Measurements from ENCODE around the gene CNOT10. TPM values are rescaled to one million over a fixed set of nuclear protein-coding genes. Genes with fewer than 3 reads are reported as not detected.
A peak's percentile ranks its signal among the peaks of the same experiment; 100 is the strongest.

CNOT10 gene
- total and polyA plus RNA-seq, 2 donors (not counting 1 experiment from before 2014, with no cell fraction given) = 22.6 to 69.0 TPM

- CTCF ChIA-PET = no interaction called here
- Histone ChIP-seq H3K9ac (ENCODE audit: low read length) (peak within 1 kb of the TSS; percentile 47), H3K4me3 (ENCODE audit: control extremely low read depth in 1 of 5, extremely low read depth in 1 of 5, insufficient read depth in 1 of 5, low read depth in 2 of 5, low read length in 4 of 5) (peak within 1 kb of the TSS in 4 of 5 experiments; percentile 28 to 46 (median 44)), H3K4me1 (ENCODE audit: control insufficient read depth in 2 of 2, insufficient read depth in 2 of 2, low read length in 2 of 2) (peaks cover 14 to 23% of the 10 kb centered on the region in 2 donors), H2AFZ (ENCODE audit: insufficient read depth, low read depth, low read length, poor library complexity, severe bottlenecking) (peak within 1 kb of the TSS; percentile 22), H3K79me2 (ENCODE audit: control insufficient read depth, insufficient read depth, low read length) (no peaks in the 10 kb centered on the region), H3K9me3 (ENCODE audit: control extremely low read depth in 1 of 3, control insufficient read depth in 2 of 3, insufficient read depth in 1 of 3, low read length in 2 of 3) (no peaks in the 10 kb centered on the region), H3K27me3 (replicated peaks in 1 of 4; ENCODE audit: control extremely low read depth in 1 of 4, control insufficient read depth in 3 of 4, insufficient read depth in 4 of 4, low read length in 3 of 4) (peaks cover 0 to 33% (median 16%) of the 10 kb centered on the region in 4 experiments), H3K27ac (ENCODE audit: low read length in 2 of 2) (no peak within 1 kb of the TSS), H3K4me2 (replicated peaks; ENCODE audit: low read depth, low read length, poor library complexity, severe bottlenecking) (peak within 1 kb of the TSS; percentile 79), H4K20me1 (ENCODE audit: control insufficient read depth, insufficient read depth, low read length, poor library complexity, severe bottlenecking) (no peaks in the 10 kb centered on the region), H3K36me3 (replicated peaks in 1 of 2; ENCODE audit: control extremely low read depth in 1 of 2, control insufficient read depth in 1 of 2, extremely low read depth in 1 of 2, insufficient read depth in 2 of 2, low read length in 1 of 2) (no peaks in the 10 kb centered on the region)
- 3% methylated on average over 57 of the region's 59 CpGs for WGBS (ENCODE audit: insufficient coverage)
- Mint-ChIP-seq H3K27ac (no peak within 1 kb of the TSS), H3K9me3 (ENCODE audit: insufficient read depth) (no peaks in the 10 kb centered on the region), H3K4me1 (peaks cover 30% of the 10 kb centered on the region), H3K27me3 (peaks cover 41% of the 10 kb centered on the region), H3K4me3 (peak within 1 kb of the TSS; percentile 77)
- POLR2A ChIA-PET = no interaction called here
- peak; percentile 34 for DNase-seq
- TF ChIP-seq EZH2 (IDR thresholded peaks at IDR 0.05; ENCODE audit: borderline replicate concordance, insufficient read depth, low read depth, low read length, poor library complexity, severe bottlenecking) = no peak
- TF ChIP-seq, protein P1, sequence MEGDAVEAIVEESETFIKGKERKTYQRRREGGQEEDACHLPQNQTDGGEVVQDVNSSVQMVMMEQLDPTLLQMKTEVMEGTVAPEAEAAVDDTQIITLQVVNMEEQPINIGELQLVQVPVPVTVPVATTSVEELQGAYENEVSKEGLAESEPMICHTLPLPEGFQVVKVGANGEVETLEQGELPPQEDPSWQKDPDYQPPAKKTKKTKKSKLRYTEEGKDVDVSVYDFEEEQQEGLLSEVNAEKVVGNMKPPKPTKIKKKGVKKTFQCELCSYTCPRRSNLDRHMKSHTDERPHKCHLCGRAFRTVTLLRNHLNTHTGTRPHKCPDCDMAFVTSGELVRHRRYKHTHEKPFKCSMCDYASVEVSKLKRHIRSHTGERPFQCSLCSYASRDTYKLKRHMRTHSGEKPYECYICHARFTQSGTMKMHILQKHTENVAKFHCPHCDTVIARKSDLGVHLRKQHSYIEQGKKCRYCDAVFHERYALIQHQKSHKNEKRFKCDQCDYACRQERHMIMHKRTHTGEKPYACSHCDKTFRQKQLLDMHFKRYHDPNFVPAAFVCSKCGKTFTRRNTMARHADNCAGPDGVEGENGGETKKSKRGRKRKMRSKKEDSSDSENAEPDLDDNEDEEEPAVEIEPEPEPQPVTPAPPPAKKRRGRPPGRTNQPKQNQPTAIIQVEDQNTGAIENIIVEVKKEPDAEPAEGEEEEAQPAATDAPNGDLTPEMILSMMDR (IDR thresholded peaks at IDR 0.05) = no peak
- no peak for ATAC-seq (ENCODE audit: low read depth)
- intact Hi-C loops (cut with micrococcal nuclease) = no loop called here
Observed at GRCh38 chr3:32817558-32818228, 132.7 kb downstream of the CNOT10 start, which contains the start of gene TRIM71. TSS of gene TRIM71 (plus strand) at chr3:32817997. CDS start at chr3:32818081, 84 bp downstream.

DNA sequence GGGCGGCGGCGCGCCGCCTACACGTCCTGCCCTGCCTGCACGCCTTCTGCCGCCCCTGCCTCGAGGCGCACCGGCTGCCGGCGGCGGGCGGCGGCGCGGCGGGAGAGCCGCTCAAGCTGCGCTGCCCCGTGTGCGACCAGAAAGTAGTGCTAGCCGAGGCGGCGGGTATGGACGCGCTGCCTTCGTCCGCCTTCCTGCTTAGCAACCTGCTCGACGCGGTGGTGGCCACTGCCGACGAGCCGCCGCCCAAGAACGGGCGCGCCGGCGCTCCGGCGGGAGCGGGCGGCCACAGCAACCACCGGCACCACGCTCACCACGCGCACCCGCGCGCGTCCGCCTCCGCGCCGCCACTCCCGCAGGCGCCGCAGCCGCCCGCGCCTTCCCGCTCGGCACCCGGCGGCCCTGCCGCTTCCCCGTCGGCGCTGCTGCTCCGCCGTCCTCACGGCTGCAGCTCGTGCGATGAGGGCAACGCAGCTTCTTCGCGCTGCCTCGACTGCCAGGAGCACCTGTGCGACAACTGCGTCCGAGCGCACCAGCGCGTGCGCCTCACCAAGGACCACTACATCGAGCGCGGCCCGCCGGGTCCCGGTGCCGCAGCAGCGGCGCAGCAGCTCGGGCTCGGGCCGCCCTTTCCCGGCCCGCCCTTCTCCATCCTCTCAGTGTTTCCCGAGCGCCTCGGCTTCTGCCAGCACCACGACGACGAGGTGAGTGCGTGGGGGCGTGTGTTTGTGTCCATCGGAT, 133.4 kb downstream of the CNOT10 start:
- H3K27ac Mint-ChIP-seq = no peak overlapping the region
- POLR2A ChIA-PET = no interaction called here
- DNase-seq = peak; percentile 29
- Histone ChIP-seq H3K9me3 (ENCODE audit: control extremely low read depth in 1 of 3, control insufficient read depth in 2 of 3, insufficient read depth in 1 of 3, low read length in 2 of 3) (no peaks in the 10 kb centered on the region), H3K4me1 (ENCODE audit: control insufficient read depth in 2 of 2, insufficient read depth in 2 of 2, low read length in 2 of 2) (peaks cover 14 to 23% of the 10 kb centered on the region in 2 donors), H2AFZ (ENCODE audit: insufficient read depth, low read depth, low read length, poor library complexity, severe bottlenecking) (no peak overlapping the region), H3K27me3 (replicated peaks in 1 of 4; ENCODE audit: control extremely low read depth in 1 of 4, control insufficient read depth in 3 of 4, insufficient read depth in 4 of 4, low read length in 3 of 4) (peaks cover 0 to 33% (median 16%) of the 10 kb centered on the region in 4 experiments), H3K9ac (ENCODE audit: low read length) (no peak overlapping the region), H4K20me1 (ENCODE audit: control insufficient read depth, insufficient read depth, low read length, poor library complexity, severe bottlenecking) (no peaks in the 10 kb centered on the region), H3K36me3 (replicated peaks in 1 of 2; ENCODE audit: control extremely low read depth in 1 of 2, control insufficient read depth in 1 of 2, extremely low read depth in 1 of 2, insufficient read depth in 2 of 2, low read length in 1 of 2) (no peaks in the 10 kb centered on the region), H3K27ac (ENCODE audit: low read length in 2 of 2) (no peak overlapping the region), H3K4me2 (replicated peaks; ENCODE audit: low read depth, low read length, poor library complexity, severe bottlenecking) (peak overlapping the region; percentile 79), H3K79me2 (ENCODE audit: control insufficient read depth, insufficient read depth, low read length) (no peaks in the 10 kb centered on the region), H3K4me3 (ENCODE audit: control extremely low read depth in 1 of 5, extremely low read depth in 1 of 5, insufficient read depth in 1 of 5, low read depth in 2 of 5, low read length in 4 of 5) (peak overlapping the region in 2 of 5 experiments; percentile 25 to 46)
- peak overlapping the region; percentile 71 for H3K4me3 Mint-ChIP-seq
- intact Hi-C loops (cut with micrococcal nuclease) = no loop called here
- WGBS (ENCODE audit: insufficient coverage) = 4% methylated on average over 111 of the region's 111 CpGs
- ATAC-seq (ENCODE audit: low read depth) = no peak
- CTCF ChIA-PET = no interaction called here
- H3K9me3 Mint-ChIP-seq (ENCODE audit: insufficient read depth) = no peaks in the 10 kb centered on the region
- H3K4me1 Mint-ChIP-seq = peaks cover 30% of the 10 kb centered on the region
- no peak for TF ChIP-seq EZH2 (IDR thresholded peaks at IDR 0.05; ENCODE audit: borderline replicate concordance, insufficient read depth, low read depth, low read length, poor library complexity, severe bottlenecking)
- TF ChIP-seq, protein P1 (IDR thresholded peaks at IDR 0.05) = no peak
- H3K27me3 Mint-ChIP-seq = peaks cover 41% of the 10 kb centered on the region

Data from B cell (primary cell).